Measurements from ENCODE around the gene MEF2A.

DNA sequence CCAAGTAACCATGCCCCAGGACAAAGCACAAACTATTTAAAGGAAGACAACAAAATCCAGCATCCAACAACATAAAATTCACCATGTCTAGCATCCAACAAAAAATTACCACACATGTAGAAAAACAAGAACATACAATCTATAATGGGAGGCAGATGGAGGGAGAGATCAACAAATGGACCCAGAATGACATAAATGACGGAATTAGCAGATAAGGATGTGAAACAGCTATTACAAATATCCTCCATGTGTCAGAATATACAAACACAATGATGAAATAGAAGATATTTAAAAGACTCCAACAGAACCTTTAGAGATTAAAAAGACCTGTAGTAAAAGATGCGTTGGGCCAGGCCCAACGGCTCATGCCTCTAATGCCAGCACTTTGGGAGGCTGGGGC lies 156.6 kb downstream of the MEF2A start:
- TF ChIP-seq POLR2AphosphoS5 (IDR thresholded peaks at IDR 0.05; ENCODE audit: low read depth, low read length) (no peak), SPI1 (IDR thresholded peaks at IDR 0.05; ENCODE audit: low read depth, low read length) (no peak)
